ENCODE data around the gene NHERF2.

GRCh38 chr16:2030036-2030435 is 3.3 kb downstream of the NHERF2 start:
- TF ChIP-seq, protein P1, sequence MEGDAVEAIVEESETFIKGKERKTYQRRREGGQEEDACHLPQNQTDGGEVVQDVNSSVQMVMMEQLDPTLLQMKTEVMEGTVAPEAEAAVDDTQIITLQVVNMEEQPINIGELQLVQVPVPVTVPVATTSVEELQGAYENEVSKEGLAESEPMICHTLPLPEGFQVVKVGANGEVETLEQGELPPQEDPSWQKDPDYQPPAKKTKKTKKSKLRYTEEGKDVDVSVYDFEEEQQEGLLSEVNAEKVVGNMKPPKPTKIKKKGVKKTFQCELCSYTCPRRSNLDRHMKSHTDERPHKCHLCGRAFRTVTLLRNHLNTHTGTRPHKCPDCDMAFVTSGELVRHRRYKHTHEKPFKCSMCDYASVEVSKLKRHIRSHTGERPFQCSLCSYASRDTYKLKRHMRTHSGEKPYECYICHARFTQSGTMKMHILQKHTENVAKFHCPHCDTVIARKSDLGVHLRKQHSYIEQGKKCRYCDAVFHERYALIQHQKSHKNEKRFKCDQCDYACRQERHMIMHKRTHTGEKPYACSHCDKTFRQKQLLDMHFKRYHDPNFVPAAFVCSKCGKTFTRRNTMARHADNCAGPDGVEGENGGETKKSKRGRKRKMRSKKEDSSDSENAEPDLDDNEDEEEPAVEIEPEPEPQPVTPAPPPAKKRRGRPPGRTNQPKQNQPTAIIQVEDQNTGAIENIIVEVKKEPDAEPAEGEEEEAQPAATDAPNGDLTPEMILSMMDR (IDR thresholded peaks at IDR 0.05; ENCODE audit: low read length): no peak
- TF ChIP-seq EZH2 (optimal IDR thresholded peaks at IDR 0.05; ENCODE audit: low read depth, low read length) (no peak), EZH2phosphoT487 (IDR thresholded peaks at IDR 0.05; ENCODE audit: low read length) (no peak)
